ENCODE measurements around the gene TLL1. TPM values are rescaled to one million over a fixed set of nuclear protein-coding genes. Genes with fewer than 3 reads are reported as not detected.

Gene TLL1
- total RNA-seq, 1 donor: 0.09 TPM

DNA sequence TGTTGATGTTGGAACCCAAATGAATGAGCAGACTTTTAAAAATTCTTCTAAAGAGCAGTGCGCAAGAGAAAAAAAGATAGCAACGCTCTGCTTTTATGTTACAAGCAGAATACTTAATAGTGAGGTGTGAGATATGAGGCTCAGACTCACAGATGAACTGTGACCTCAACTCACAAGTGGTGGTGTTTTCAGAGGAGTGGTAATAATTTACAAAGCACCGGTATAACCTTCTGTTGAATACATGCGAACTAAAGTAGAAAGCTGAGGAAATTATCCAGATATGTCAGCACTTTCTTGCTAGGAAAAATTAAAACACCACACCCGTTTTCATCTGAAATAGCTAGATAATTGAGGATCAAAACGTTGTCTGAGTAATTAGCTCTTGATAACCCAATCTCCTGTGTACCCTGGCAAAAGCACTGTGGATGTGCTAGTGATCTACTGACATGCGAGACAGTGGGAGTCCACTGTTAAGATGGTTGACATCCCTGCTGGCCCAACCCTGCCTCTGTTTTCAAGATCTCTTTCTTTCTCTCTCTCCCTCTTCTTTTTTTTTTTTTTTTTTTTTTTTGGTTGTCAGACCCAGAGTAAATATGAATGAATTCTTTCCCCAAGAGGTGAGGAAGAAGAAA is 6.9 kb upstream of the TLL1 start:
- no peak overlapping the region for H3K4me3 ChIP-seq (ENCODE audit: low read depth, low read length)
- DNase-seq (ENCODE audit: low read depth): no peak
- TF ChIP-seq CTCF (IDR thresholded peaks at IDR 0.05; ENCODE audit: insufficient read depth, low read length): no peak

DNA sequence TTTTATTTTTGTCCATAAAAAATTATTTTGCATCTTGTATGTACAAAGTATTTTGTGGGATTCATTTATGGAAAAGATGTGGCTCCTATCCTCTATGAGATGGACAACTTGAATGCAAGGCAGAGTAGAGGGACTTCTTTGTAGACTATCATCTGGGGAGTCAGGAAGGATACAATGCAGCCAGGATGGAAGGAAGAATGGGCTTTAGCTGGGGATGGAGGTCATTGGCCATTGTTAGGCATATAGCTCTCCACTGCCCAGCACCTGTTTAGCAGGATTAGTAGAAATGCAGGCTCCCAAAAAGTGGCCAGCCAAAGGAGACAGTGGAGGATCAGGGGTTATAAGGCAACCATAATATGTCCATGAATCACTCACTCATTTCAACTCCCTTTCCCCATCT is 5.1 kb upstream of the TLL1 start:
- TF ChIP-seq CTCF (IDR thresholded peaks at IDR 0.05; ENCODE audit: insufficient read depth, low read length): no peak
- DNase-seq (ENCODE audit: low read depth): no peak
- no peak overlapping the region for H3K4me3 ChIP-seq (ENCODE audit: low read depth, low read length)

DNA sequence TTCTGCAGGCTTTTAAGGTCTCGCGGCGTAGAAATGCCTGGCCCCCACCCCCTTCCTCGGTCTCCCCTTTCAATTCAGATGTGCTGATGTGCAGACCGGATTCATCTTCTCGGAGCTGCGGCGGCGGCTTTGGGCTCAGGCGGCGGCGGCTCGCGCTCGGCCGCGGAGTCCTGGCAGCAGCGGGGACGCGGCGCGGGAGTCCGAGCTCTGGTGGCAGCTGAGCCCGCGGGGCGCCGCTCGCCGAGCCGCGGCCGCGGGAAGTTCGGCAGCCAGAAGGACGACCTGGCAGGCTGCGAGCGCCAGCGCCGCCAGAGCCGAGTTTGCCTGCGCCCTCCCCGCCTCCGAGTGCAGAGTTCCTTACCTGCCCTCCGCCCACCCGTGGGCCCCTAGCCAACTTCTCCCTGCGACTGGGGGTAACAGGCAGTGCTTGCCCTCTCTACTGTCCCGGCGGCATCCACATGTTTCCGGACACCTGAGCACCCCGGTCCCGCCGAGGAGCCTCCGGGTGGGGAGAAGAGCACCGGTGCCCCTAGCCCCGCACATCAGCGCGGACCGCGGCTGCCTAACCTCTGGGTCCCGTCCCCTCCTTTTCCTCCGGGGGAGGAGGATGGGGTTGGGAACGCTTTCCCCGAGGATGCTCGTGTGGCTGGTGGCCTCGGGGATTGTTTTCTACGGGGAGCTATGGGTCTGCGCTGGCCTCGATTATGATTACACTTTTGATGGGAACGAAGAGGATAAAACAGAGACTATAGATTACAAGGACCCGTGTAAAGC is 448 bp downstream of the TLL1 start:
- TF ChIP-seq CTCF (IDR thresholded peaks at IDR 0.05; ENCODE audit: insufficient read depth, low read length): no peak
- peak overlapping the region; percentile 67 for H3K4me3 ChIP-seq (ENCODE audit: low read depth, low read length)
- DNase-seq (ENCODE audit: low read depth): peak; percentile 12

- no peak for TF ChIP-seq CTCF (IDR thresholded peaks at IDR 0.05; ENCODE audit: insufficient read depth, low read length)
- peak overlapping the region; percentile 67 for H3K4me3 ChIP-seq (ENCODE audit: low read depth, low read length)
- DNase-seq (ENCODE audit: low read depth): peak; percentile 9
Measured at GRCh38 chr4:165874072-165874790, 1.2 kb downstream of the TLL1 start.

GRCh38 chr4:165874791-165875371 is 1.8 kb downstream of the TLL1 start:
- TF ChIP-seq CTCF (IDR thresholded peaks at IDR 0.05; ENCODE audit: insufficient read depth, low read length): no peak
- no peak for DNase-seq (ENCODE audit: low read depth)
- peak overlapping the region; percentile 67 for H3K4me3 ChIP-seq (ENCODE audit: low read depth, low read length)

DNA sequence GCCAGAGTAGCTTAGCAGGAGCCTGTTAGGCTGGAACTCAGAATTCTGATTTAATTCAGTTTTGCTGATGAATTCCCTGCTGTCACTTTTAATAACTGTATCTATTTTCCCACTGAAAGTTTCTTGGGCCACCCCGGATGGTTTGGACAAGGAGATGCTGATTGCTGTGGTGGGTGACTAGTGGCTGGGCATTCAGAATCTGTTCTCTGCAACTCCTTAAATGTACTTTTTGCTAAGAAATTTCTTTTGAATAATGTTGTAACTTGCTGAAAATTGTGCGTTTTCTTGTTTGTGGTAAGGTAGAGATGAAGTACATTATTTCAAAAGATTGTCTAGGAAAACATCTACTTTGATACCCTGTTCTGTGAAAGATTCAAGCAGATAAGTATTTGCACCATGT is 2.4 kb downstream of the TLL1 start:
- no peak for DNase-seq (ENCODE audit: low read depth)
- H3K4me3 ChIP-seq (ENCODE audit: low read depth, low read length): no peak overlapping the region
- no peak for TF ChIP-seq CTCF (IDR thresholded peaks at IDR 0.05; ENCODE audit: insufficient read depth, low read length)
